GM23248 (cell line): Measurements from ENCODE around the gene KCNJ13. TPM values are rescaled to one million over a fixed set of nuclear protein-coding genes. Genes with fewer than 3 reads are reported as not detected.

Experiments used
- DNase-seq: peaks from one replicate; pipeline ENCODE4 v3.0.0-alpha.2; 2015
- H2AFZ ChIP-seq: fragments of 200-600 bp; sonication (generic); 2 replicates; pipeline ENCODE4 v1.6.1; 2016; ENCODE audit warnings: antibody characterized with exemption
- H3F3A ChIP-seq: fragments of 200-600 bp; sonication (generic); 2 replicates; pipeline ENCODE4 v1.6.1; 2016; ENCODE audit warnings: mild to moderate bottlenecking, antibody characterized with exemption, mixed run types; ENCODE audit not compliant: insufficient read depth
- H3K27ac ChIP-seq: fragments of 200-600 bp; sonication (generic); 2 replicates; pipeline ENCODE4 v1.5.1; 2016; ENCODE audit warnings: mild to moderate bottlenecking
- H3K27me3 ChIP-seq: fragments of 200-600 bp; sonication (generic); replicated peaks from 2 replicates; pipeline ENCODE4 v1.6.1; 2016; ENCODE audit warnings: mild to moderate bottlenecking; ENCODE audit not compliant: insufficient read depth
- H3K36me3 ChIP-seq: fragments of 200-600 bp; sonication (generic); 2 replicates; pipeline ENCODE4 v1.6.1; 2016; ENCODE audit warnings: low read depth, mild to moderate bottlenecking
- H3K4me1 ChIP-seq: fragments of 200-600 bp; sonication (generic); 2 replicates; pipeline ENCODE4 v1.6.1; 2016; ENCODE audit warnings: mild to moderate bottlenecking; ENCODE audit not compliant: insufficient read depth
- H3K4me2 ChIP-seq: fragments of 200-600 bp; sonication (generic); one replicate; pipeline ENCODE4 v1.6.1; 2016; ENCODE audit warnings: mild to moderate bottlenecking; ENCODE audit not compliant: unreplicated experiment
- H3K4me3 ChIP-seq: fragments of 200-600 bp; sonication (generic); 2 replicates; pipeline ENCODE4 v1.5.1; 2016; ENCODE audit warnings: mild to moderate bottlenecking
- H3K79me2 ChIP-seq: fragments of 200-600 bp; sonication (generic); 2 replicates; pipeline ENCODE4 v1.6.1; 2016; ENCODE audit warnings: mild to moderate bottlenecking; ENCODE audit not compliant: insufficient read depth
- H3K9ac ChIP-seq: fragments of 200-600 bp; sonication (generic); 2 replicates; pipeline ENCODE4 v1.6.1; 2016; ENCODE audit warnings: mild to moderate bottlenecking
- H3K9me2 ChIP-seq: fragments of 200-600 bp; sonication (generic); 2 replicates; pipeline ENCODE4 v1.6.1; 2016; ENCODE audit warnings: mixed run types, mild to moderate bottlenecking, moderate library complexity; ENCODE audit not compliant: insufficient read depth
- H3K9me3 ChIP-seq: fragments of 200-600 bp; sonication (generic); one replicate; pipeline ENCODE4 v1.6.1; 2017; ENCODE audit warnings: low read depth
- H4K20me1 ChIP-seq: fragments of 200-600 bp; sonication (generic); 2 replicates; pipeline ENCODE4 v1.6.0; 2016; ENCODE audit not compliant: insufficient read depth
- EZH2 ChIP-seq: fragments of 200-600 bp; sonication (generic); IDR thresholded peaks from 2 replicates; pipeline ENCODE4 v1.6.1; 2018; ENCODE audit warnings: antibody characterized with exemption, mild to moderate bottlenecking; ENCODE audit not compliant: insufficient read depth, poor library complexity, severe bottlenecking
- EZH2phosphoT487 ChIP-seq: fragments of 200-600 bp; sonication (generic); IDR thresholded peaks from 2 replicates; pipeline ENCODE4 v1.6.1; 2018; ENCODE audit warnings: antibody characterized with exemption, moderate library complexity, mild to moderate bottlenecking, low read depth; ENCODE audit not compliant: insufficient read depth
- WGBS, 2 experiments: methylation state at CpG; one replicate each; pipeline ENCODE4 v1.1.6; 2015 to 2017; ENCODE audit warnings: low lambda C conversion rate in 2 of 2, low coverage in 1 of 2; ENCODE audit errors: missing lambda C conversion rate in 2 of 2; 5-methylcytosine and 5-hydroxymethylcytosine counted together
- in situ Hi-C: fragments of 300-500 bp; cut with MboI; formaldehyde crosslinking; loops from 2 replicates; pipeline ENCODE4 v1.15.0; 2020
- polyA plus RNA-seq: library from polyadenylated mRNA; unstranded; fragments of >200 nt; fragmentation: Nextera tagmentation; extraction: Ambion mirVana; gene quantifications from 2 replicates; pipeline ENCODE4 v1.2.1, GENCODE V29; 2016
- total RNA-seq: library from RNA; depleted of rRNA; stranded (reverse); fragments of >200 nt; shearing (Covaris generic); gene quantifications from 2 replicates; pipeline ENCODE4 v1.2.3, GENCODE V29; 2014

The KCNJ13 gene
- total and polyA plus RNA-seq, 2 experiments from 2014 or later = 0.21 TPM; not detected in 1

DNA sequence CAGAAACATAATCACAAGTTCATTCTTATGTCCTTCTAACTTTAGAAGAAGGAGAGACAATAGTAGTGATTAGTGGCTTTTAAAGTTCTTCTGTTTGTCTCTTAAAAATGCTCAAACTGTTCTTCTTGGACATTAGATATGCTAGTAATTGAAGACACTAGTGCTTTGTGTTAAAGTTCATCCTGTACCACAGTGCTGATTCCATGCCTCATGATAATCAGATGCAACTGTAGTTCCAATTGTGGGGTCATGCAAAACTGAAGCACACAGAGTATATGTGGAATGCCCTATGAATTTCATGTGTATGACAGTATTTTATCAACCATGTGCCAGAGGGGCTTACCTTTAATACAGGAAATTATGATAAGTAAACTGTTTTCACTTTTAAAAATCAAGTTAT is 11.4 kb upstream of the KCNJ13 start:
- TF ChIP-seq EZH2 = no peak
- no peak for TF ChIP-seq EZH2phosphoT487

DNA sequence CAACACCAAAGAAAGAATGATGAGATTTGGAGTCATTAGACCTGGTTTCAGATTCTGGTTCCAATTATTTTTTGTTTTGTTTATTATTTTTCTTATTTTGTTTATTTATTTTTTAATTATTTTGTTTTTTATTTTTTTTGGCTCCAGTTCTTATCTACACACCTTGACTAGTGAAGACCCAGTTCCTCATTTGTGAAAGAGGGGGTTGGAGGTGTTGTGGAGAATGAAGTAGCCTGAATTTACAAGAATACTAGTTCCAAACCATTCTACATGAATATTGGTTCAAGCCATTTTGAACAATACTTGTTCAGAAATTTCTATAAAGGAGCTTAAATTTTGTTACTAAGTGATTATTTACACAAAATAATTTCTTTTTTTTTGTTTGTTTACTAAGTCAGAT is 6.9 kb upstream of the KCNJ13 start:
- Histone ChIP-seq H3K79me2 (no peaks in the 10 kb centered on the region), H3K4me3 (no peak overlapping the region), H3K9me2 (no peaks in the 10 kb centered on the region), H3K9ac (no peak overlapping the region), H3K27ac (no peak overlapping the region), H2AFZ (no peak overlapping the region), H3K4me1 (no peaks in the 10 kb centered on the region), H3K36me3 (peaks cover 17% of the 10 kb centered on the region), H4K20me1 (no peaks in the 10 kb centered on the region), H3F3A (no peaks in the 10 kb centered on the region; the same call in 1 of the 2 replicates), H3K27me3 (no peaks in the 10 kb centered on the region), H3K9me3 (no peaks in the 10 kb centered on the region), H3K4me2 (no peak overlapping the region)
- in situ Hi-C loops = no loop called here
- no peak for TF ChIP-seq EZH2
- no peak for TF ChIP-seq EZH2phosphoT487
- no peak for DNase-seq

More for the DNA sequence above, 11.4 kb upstream of the KCNJ13 start:
- Histone ChIP-seq H3K9ac (no peak overlapping the region), H3K36me3 (peaks cover 52% of the 10 kb centered on the region), H3K4me1 (no peaks in the 10 kb centered on the region), H3K27ac (no peak overlapping the region), H3K9me3 (no peaks in the 10 kb centered on the region), H2AFZ (no peak overlapping the region), H3K4me3 (no peak overlapping the region), H3F3A (no peaks in the 10 kb centered on the region), H4K20me1 (no peaks in the 10 kb centered on the region), H3K27me3 (no peaks in the 10 kb centered on the region), H3K4me2 (no peak overlapping the region), H3K9me2 (no peaks in the 10 kb centered on the region), H3K79me2 (no peaks in the 10 kb centered on the region)
- no peak for DNase-seq
- in situ Hi-C loops = no loop called here

DNA sequence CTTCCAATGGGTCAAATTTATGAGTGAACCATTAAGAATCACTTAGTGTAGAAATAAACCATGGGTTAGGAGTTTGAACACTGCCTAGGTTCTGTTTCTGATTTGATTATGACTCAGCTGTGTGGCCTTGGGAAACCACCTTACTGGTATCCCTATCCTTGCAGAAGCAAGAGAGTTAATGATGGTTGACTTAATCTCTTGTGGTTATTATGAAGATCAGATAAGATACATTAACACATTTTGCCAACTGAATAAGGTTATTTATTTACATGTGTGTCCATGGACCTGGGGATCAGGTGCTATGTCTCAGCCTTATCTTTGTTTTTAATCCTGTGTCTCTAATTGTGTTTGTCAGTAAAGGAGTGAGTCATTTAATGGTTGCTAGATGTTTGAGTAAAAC is 5.4 kb upstream of the KCNJ13 start:
- in situ Hi-C loops = no loop called here
- Histone ChIP-seq H3K27ac (no peak overlapping the region), H3K9me3 (no peaks in the 10 kb centered on the region), H3K4me3 (no peak overlapping the region), H3K4me1 (no peaks in the 10 kb centered on the region), H3K4me2 (no peak overlapping the region), H2AFZ (no peak overlapping the region), H3K9ac (no peak overlapping the region), H3F3A (no peaks in the 10 kb centered on the region; the same call in 1 of the 2 replicates), H4K20me1 (no peaks in the 10 kb centered on the region), H3K9me2 (no peaks in the 10 kb centered on the region), H3K27me3 (no peaks in the 10 kb centered on the region), H3K36me3 (0 out of 2 replicates have a peak, but pooled peaks cover 4% of the 10 kb centered on the region), H3K79me2 (no peaks in the 10 kb centered on the region)
- no peak for TF ChIP-seq EZH2phosphoT487
- no peak for TF ChIP-seq EZH2
- DNase-seq = peak; percentile 60

DNA sequence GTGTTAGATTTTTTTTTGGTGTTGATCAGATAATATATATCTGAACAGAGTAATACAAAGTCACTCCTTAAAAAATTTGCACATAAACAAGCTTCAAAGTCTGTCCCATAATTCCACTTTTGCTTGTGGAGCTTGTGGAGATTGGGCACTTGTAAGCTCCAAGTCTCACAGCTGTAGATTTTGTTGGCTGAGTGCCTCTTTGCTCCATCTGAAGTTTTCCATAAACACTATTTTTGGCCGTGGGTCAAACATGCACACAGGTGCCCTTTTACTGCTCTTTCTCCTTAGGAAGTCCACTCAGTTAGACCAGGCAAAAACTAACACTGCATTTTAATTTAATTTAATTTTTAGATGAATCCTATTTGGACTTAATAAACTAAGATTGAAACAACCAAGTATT is 3.6 kb upstream of the KCNJ13 start:
- no peak overlapping the region for H3K4me2 ChIP-seq
- H3K79me2 ChIP-seq = no peaks in the 10 kb centered on the region
- TF ChIP-seq EZH2phosphoT487 (no peak), EZH2 (no peak)
- no peaks in the 10 kb centered on the region for H3K9me2 ChIP-seq
- in situ Hi-C loops = no loop called here
- no peak overlapping the region for H3K27ac ChIP-seq
- WGBS, 2 experiments = 20 to 26% methylated on average over 1 of the region's 1 CpG
- no peak overlapping the region for H3K9ac ChIP-seq
- no peaks in the 10 kb centered on the region for H3K27me3 ChIP-seq
- no peak overlapping the region for H2AFZ ChIP-seq
- no peaks in the 10 kb centered on the region; the same call in 1 of the 2 replicates for H3F3A ChIP-seq
- DNase-seq = no peak
- H4K20me1 ChIP-seq = no peaks in the 10 kb centered on the region
- H3K36me3 ChIP-seq = no peaks in the 10 kb centered on the region
- no peaks in the 10 kb centered on the region for H3K9me3 ChIP-seq
- no peaks in the 10 kb centered on the region for H3K4me1 ChIP-seq
- no peak overlapping the region for H3K4me3 ChIP-seq

DNA sequence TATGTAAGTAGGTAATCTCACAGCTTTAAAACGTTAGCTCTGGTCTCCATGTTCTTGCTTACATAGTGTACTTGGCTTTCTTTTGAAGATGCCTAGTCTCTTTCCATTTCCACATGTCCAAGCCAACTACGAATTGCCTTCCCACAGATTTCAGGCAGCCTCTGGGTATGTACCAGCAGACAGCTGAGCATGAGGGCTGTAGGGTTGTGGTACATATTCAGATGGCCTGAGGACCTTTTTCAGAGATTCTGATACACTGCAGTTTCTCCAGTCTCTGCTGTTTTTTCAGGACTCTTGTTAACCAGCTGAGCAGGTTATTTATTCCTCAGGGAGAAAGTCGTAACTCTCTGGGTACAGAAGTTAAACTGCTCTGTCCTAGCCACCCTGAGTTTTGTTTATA is 3.1 kb upstream of the KCNJ13 start:
- Histone ChIP-seq H3F3A (no peaks in the 10 kb centered on the region; the same call in 1 of the 2 replicates), H3K9ac (no peak overlapping the region), H3K79me2 (no peaks in the 10 kb centered on the region), H3K4me2 (no peak overlapping the region), H3K4me3 (no peak overlapping the region), H2AFZ (no peak overlapping the region), H3K4me1 (no peaks in the 10 kb centered on the region), H3K9me2 (no peaks in the 10 kb centered on the region), H3K27me3 (no peaks in the 10 kb centered on the region), H3K27ac (no peak overlapping the region), H4K20me1 (no peaks in the 10 kb centered on the region), H3K36me3 (no peaks in the 10 kb centered on the region), H3K9me3 (no peaks in the 10 kb centered on the region)
- in situ Hi-C loops = no loop called here
- 81 to 87% methylated on average over 3 of the region's 3 CpGs for WGBS, 2 experiments
- TF ChIP-seq EZH2 (no peak), EZH2phosphoT487 (no peak)
- no peak for DNase-seq
